ENCODE results near the gene KCND2. TPM values are rescaled to one million over a fixed set of nuclear protein-coding genes. Genes with fewer than 3 reads are reported as not detected.

The KCND2 gene
- total RNA-seq, 1 donor from 2014 or later, result 0.40 TPM

DNA sequence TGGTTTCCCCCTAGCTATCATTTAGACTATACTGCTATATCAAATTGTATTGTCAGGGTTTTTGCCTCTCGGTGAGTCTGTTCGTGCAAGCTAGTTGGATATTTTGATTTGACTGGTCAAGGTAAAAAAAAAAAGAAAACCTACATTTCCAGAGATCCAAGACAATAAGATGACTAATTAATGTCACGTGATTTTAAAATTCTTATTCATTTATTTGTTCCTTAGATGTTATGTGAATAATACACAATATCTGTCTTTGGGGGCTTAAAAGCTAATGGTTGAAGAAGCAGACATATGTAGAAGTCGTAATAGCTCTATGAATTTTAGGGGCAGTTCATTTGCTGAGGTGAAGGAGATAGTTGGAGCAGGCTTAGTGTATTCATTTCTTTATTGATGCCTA, 191.1 kb downstream of the KCND2 start:
- intact Hi-C loops (cut with DNase I), result no loop called here
- no peak for DNase-seq (ENCODE audit: low spot score)
- ATAC-seq, result no peak

DNA sequence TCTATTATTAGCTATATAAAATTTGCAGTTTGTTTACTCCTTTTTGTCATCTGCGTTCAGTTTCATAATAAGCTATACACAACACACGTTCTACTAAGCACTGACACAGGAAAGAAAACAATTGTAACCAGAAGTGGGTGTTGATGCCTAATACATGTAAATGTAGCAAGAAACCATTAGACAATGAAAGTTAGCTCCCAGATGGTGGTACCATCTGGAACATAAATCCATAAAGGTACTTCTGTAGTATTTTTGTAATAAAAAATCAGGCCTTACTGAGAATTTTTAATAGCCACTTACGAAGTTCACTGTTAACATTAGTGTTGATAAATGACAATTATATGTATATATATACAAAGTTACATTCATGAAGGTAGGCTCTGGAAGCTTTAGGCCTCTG, 194.7 kb downstream of the KCND2 start:
- ATAC-seq (no peak), DNase-seq (ENCODE audit: low spot score) (no peak)
- intact Hi-C loops (cut with DNase I), result no loop called here

DNA sequence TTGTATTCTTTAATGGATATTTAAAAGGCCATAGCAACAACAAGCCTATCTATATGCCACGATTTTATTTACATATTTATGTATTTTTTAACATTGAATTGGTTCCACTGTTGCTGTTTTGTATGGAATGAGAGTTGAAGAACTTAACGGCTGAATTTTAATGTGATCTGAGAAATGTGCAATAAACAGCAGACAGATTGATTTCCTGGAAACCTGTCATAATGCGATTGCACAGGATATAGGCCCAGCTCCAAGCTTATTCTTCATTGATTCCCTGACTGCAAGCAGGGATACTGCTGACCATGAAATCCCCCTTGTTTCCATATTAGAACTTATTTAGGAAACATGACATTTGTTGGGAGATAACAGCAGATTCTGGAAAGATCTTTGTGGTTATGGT, 195.6 kb downstream of the KCND2 start:
- ATAC-seq (no peak), DNase-seq (ENCODE audit: low spot score) (no peak)

DNA sequence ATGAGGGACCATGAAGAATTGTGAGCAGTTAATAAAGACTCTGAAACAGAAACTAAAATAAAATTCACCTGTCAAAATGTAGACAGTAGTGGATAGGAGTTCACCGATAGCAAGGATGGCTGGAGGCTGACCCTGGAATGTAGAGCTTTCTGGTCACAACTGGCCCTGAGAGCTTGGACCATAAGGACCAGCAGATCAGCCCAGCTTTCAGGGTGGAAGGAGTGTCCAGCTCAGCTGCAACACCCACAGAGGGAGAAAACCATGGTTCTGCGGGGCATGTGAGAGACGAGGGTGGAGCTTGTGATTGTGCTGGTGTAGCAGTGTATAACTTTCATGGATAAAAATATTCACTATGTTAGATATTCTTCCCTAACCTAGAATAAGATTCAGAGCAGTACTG, 199.9 kb downstream of the KCND2 start:
- intact Hi-C loops (cut with DNase I), result no loop called here
- no peak for ATAC-seq
- DNase-seq (ENCODE audit: low spot score), result no peak

More for the DNA sequence above, 195.6 kb downstream of the KCND2 start:
- intact Hi-C loops (cut with DNase I), result no loop called here

DNA sequence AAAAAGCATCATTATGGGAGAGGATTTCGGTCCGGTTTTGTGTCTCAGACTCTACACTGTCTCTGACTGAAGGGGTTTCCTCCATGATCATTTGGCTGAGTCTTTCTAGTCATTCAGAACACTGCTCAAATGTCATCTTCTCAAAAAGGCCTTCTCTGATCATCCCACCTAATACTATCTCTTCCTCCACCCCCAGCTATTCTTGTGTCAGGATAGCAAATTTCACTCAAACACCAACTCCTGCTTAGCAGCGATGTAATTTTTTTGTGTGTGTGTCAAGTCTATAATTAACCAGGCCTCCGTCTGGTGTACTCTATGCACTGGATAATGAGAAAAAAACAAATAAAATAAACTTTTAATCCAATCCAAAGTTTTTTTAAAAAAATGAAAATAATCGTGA, 200.4 kb downstream of the KCND2 start:
- no peak for ATAC-seq
- intact Hi-C loops (cut with DNase I), result no loop called here

DNA sequence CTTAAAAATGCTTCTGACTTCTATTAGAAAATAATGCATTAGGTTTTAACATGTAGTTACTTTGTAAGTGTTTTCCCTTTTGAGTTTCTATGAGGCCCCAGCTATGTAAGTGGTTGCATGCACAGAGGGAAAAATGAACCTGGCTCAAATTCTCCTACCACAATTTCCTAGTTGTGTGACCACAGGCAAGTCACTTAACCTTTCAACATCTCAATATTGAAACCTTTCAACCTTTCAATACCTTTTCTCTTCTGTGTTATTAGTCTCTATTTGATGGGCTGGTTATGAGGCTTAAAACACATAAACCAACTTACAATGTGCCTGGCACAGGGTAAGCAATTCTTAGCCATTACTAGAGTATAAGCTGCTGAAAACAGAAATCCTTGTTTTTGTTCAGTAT, 203.0 kb downstream of the KCND2 start:
- DNase-seq (ENCODE audit: low spot score) (no peak), ATAC-seq (no peak)
- intact Hi-C loops (cut with DNase I), result no loop called here

More for the DNA sequence above, 200.4 kb downstream of the KCND2 start:
- no peak for DNase-seq (ENCODE audit: low spot score)

DNA sequence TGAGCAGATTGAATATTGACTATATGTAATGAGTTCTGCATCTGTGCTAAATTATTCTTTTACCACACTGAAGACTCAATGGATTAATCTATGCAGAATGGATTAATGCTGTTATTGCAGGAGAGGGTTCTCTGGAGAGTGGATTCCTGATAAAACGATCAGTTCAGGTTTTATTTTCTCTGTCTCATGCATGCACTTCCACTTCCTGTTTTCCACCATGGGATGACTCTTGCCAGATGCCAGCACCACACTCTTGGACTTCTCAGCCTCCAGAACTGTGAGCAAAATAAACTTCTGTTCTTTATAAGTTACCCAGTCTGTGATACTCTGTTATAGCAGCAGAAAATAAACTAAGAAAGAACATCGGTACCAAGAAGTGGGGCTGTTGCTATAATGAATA, 207.5 kb downstream of the KCND2 start:
- intact Hi-C loops (cut with DNase I), result no loop called here
- no peak for DNase-seq (ENCODE audit: low spot score)

DNA sequence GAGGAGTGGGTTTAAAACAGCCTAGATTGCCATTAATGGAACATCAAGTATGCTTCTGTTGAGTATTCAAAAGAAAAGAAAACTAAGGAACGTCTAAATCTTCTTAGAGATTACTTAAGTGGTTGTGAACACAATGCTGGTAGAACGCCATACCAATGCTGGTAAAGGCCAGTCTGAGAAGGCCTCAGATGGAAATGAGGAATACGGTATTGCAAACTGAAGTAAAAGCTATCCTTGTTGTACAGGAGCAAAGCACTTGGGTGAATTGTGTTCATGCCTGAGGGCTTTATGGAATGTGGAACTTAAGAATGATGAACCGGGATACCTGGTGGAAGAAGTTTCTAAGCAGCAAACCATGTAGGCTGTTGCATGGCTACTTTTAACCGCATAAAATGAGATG, 208.0 kb downstream of the KCND2 start:
- intact Hi-C loops (cut with DNase I), result no loop called here
- DNase-seq (ENCODE audit: low spot score) (no peak), ATAC-seq (no peak)

More for the DNA sequence above, 207.5 kb downstream of the KCND2 start:
- ATAC-seq, result no peak

DNA sequence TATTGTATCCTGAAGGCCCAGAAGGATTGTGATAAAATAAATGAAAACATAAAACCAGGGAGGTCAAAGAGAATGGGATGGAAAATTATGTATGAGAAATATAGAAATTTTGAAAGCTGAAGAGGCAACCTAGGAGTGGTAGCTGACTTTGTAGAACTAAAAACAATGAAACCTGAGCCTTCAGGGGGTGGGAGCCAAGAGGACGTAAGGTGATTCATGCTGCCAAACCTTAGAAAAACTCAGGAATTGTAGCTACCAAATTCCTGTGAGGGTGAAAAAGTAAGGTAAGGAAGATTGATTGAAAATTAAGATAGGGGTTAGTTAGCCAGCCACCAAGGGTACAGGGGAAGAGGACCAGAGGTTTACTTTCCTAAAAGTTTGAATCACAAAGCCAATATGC, 213.2 kb downstream of the KCND2 start:
- ATAC-seq, result no peak
- no peak for DNase-seq (ENCODE audit: low spot score)
- intact Hi-C loops (cut with DNase I), result no loop called here

DNA sequence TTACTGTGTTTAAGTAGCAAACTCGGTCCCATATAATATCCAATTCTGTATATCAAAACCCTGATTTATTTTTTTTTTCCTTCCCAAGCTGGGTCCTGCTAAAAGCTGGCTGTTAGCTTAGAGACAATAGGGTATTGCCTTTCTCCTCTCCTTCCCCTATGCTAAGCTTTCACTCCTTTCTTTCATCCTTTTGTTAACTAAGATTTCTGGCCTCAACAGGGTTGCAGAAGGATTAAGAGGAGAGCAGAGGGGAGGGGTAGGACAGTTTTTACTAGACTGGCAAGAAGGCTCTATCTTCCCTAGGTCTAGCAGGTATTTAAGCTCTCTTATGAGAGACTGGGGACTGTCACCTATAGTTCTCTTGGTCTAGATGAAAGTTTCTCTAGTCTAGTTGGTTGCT, 229.2 kb downstream of the KCND2 start:
- DNase-seq (ENCODE audit: low spot score) (no peak), ATAC-seq (no peak)
- intact Hi-C loops (cut with DNase I), result no loop called here

DNA sequence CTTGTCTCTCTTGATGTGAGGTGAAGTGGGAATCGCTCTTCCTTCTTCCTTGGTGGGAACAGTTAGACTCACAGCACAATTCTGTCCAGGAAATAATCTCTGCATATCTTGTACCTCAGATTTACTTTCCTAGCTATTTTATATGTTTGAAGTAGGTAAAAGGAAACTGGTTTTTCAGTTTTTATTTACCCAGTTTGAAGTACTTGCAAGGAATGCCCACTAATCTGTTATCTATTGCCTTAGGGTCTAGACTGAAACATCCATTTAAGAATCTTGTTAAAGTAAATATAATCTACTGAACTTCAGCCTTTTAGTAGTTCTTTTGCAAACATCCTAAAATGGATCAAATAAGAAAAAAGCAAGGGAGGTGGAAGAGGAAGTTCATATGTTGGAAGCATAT, 229.8 kb downstream of the KCND2 start:
- intact Hi-C loops (cut with DNase I), result no loop called here
- ATAC-seq (no peak), DNase-seq (ENCODE audit: low spot score) (no peak)

DNA sequence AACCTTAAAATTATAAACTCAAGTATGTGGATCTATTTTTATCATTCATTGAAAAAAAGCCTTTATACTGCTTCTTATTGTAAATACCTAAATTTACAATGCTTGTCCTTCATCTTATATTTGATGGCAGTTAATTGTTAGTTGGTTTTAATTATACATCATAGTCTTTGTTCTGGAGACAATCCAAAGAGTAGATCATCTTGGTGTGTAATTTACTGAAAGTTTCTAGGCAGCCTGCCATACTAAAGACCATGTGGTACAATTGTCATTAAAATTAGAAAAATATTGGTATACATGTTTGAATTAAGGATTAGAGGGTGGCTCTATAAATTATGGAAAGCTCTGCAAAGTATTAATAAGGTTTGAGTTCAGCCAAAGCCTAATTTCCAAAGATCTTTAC, 231.4 kb downstream of the KCND2 start:
- ATAC-seq, result no peak
- intact Hi-C loops (cut with DNase I), result no loop called here
- no peak for DNase-seq (ENCODE audit: low spot score)

DNA sequence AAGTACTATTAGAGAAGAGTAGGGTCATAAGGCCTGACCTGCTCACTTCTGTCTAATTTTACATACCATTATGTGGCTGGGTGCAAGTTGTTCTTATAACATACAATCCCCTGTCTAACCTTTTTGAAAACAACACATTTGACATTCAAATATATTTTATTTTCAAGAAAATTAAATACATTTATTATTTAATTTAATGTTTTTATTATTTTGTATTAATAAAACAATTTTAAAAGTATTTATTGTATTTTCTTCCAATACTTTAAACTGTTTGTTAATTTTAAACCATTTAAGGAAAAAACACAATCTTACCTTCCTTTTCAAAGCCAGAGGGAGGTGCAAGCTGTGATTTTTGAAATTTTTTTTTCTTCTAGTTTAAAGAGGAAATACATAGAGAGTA, 232.8 kb downstream of the KCND2 start:
- ATAC-seq, result no peak
- intact Hi-C loops (cut with DNase I), result no loop called here
- DNase-seq (ENCODE audit: low spot score), result no peak

DNA sequence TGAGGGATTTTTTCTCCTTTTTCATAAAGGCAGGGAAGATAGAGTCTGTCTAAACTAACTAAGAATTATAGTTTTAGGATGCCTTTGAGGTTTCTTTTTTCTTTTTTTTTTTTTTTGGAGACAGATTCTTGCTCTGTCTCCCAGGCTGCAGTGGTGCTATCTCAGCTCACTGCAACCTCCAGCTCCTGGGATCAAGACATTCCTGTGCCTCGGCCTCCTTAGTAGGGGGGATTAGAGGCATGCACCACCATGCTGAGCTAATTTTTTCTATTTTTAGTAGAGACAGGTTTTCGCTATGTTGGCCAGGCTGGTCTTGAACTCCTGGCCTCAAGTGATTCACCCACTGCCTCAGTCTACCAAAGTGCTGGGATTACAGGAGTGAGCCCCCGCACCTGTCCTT, 239.7 kb downstream of the KCND2 start:
- intact Hi-C loops (cut with DNase I), result no loop called here
- no peak for DNase-seq (ENCODE audit: low spot score)
- no peak for ATAC-seq

DNA sequence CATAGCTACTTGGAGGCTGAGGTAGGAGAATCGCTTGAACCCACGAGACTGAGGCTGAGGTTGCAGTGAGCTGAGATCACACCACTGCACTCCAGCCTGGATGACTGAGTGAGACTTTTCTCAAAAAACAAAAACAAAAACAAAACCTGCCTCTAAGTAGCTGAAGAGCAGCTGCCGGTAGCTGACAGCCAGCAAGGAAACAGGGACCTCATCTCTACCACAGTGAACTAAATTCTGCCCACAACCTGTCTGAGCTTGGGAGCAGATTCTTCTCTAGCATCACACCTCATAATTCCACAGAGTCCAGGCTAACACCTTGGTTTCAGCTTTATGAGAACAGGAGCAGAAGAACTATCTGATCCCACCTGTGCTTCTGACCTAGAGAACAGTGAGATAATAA, 246.2 kb downstream of the KCND2 start:
- DNase-seq (ENCODE audit: low spot score) (no peak), ATAC-seq (no peak)
- intact Hi-C loops (cut with DNase I), result no loop called here

DNA sequence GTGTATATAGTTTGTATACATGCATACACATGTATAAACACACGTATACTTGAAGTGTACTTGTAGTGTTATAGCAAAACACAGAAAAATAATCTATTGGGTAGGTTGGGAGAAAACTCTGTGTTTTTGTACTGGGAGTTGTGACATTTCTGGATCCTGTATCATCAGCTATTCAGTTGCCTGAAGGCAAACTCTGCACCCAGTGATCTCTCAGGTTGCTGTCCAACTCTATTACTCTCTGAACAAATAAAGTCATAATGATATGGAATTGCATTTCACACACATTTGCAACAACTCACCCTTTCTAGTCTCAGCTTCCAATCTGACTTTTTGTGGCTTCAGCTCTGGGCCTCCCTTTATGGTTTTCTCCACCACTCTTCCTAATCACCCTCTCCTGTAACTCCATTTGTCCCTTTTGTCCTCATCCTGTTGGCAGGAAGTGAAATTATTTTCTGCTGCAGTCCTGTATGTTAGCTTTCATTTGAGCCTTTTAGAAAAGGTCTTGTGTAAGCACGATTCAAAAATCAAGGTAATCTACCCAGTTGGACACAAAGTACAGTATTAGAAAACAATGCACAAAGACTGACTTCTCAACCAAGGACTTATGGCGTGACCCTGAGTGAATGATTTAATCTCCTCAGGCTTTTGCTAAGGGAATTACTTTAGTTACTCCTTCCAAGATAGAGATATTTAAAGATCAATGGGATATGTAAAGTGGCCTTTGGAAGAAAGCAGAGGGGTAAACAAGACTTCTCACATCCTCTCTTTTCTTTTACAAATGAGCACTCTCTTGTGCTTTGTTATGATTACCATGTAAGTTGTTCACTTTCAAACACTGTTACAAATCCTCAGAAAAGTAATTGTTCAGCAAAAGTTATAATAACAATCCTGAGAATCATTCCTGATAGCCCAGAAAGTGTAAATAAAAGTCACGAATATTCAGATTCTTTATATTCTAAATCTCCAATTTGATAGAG, 249.1 kb downstream of the KCND2 start:
- intact Hi-C loops (cut with DNase I), result no loop called here
- no peak for ATAC-seq
- no peak for DNase-seq (ENCODE audit: low spot score)

DNA sequence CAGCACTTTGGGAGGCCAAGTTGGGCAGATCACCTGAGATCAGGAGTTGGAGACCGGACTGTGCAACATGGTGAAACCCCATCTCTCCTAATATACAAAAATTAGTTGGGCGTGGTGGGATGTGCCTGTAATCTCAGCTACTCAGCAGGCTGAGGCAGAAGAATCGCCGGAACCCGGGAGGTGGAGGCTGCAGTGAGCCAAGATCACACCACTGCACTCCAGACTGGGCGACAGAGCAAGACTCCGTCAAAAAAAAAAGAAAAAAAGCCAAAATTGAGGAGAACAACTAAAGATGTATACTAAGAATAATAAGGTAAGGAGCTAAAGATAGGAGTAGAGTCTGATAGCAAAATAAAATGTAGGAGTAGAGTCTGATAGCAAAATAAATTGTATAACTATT, 251.0 kb downstream of the KCND2 start:
- intact Hi-C loops (cut with DNase I), result no loop called here
- ATAC-seq (no peak), DNase-seq (ENCODE audit: low spot score) (no peak)

DNA sequence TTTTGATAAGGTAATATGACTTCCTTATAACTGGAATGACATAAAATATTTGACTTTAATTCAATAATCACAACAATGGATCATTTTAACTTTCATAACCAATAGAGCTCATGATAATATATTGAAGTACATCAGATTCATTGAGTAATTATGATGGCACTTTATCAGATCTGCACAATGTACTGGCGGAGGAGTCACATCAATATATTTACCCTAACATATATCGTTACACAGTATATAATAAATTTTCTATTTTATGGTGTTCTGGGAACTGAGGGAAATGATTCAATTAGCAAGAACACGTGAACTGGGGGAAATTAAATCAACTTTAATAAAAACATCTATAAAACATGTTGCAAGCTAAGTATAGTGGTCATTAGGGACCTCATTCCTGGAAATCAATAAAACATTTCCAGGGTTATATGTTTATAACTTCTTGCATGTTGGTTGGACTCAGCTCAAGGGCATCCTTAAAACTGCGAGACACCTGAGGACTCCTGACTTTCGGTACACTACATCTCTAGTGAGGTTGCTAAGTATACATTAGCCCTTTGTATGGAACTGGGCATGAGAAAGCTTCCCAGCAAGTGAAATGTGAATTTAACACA, 254.0 kb downstream of the KCND2 start:
- intact Hi-C loops (cut with DNase I), result no loop called here
- no peak for ATAC-seq
- no peak for DNase-seq (ENCODE audit: low spot score)

DNA sequence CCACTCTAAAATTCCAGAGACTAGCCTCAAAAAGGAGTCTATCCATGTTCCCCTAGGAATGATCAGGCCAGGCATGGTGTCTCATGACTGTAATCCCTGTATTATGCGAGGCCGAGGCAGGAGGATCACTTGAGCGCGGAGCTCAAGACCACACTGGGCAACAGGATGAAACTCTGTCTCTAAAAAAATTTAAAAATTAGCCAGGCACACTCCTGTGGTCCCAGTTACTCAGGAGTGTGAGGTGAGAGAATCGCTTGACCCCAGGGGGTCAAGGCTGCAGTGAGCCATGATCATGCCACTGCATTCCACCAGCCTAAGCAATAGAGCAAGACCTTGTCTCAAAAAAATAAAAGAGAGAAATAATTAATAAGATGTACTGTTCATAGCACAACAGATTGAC, 256.8 kb downstream of the KCND2 start:
- intact Hi-C loops (cut with DNase I), result no loop called here
- ATAC-seq, result no peak

DNA sequence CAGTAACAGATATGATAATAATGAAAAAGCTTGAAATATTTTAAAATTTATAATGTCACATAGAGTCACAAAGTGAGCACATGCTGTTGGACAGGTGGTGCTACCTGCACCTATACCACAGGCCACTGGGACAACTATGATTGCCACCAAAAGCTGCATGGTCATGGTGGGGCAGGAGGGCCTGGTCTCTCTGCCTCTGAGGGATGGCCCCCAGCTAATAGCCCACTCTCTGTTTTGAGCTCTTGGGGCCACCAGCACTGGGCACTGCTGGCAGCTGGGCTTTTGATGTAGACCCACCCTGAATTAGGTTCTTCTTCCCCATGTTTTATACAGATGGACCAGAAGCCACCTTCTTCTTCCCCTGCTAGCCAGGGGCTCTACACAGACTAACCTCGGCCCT, 265.4 kb downstream of the KCND2 start:
- no peak for DNase-seq (ENCODE audit: low spot score)
- intact Hi-C loops (cut with DNase I), result no loop called here
- ATAC-seq, result no peak

More for the DNA sequence above, 256.8 kb downstream of the KCND2 start:
- no peak for DNase-seq (ENCODE audit: low spot score)

DNA sequence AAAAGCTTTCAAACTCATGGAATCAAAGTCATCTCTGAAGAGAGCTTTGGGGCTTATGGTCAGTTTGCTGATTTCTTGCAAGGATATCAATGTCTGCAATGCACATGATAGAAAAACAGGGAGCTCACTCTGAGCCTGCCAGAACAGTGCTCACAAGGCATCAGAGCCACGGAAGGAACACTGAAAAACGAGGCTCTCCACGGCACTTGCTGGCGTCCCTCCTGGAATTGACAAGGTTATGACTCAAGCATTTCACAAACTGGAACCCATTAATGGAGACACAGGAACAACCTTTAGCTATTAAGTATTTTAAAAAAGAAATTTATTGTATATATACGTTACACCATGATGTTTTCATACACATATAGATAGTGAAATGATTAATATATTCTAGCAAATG, 266.3 kb downstream of the KCND2 start:
- intact Hi-C loops (cut with DNase I), result no loop called here
- no peak for DNase-seq (ENCODE audit: low spot score)
- no peak for ATAC-seq

All from sciatic nerve (tissue), 2 donors.